SK-N-MC (cell line): ENCODE results near the gene ZNF878.

ENCODE experiments used
- EZH2 ChIP-seq: fragments of 200-600 bp; sonication (generic); IDR thresholded peaks from one replicate; pipeline ENCODE4 v1.6.1; 2017; ENCODE audit warnings: antibody characterized with exemption
- FOXP2 ChIP-seq: optimal IDR thresholded peaks from 2 replicates; pipeline ENCODE3; 2011; ENCODE audit warnings: mild to moderate bottlenecking, moderate library complexity; ENCODE audit not compliant: insufficient read depth; ENCODE audit errors: extremely low read length, control extremely low read depth
- POLR2AphosphoS5 ChIP-seq: IDR thresholded peaks from 2 replicates; pipeline ENCODE4 v1.6.1; 2012; ENCODE audit warnings: mild to moderate bottlenecking, low read depth, low read length, borderline replicate concordance

DNA sequence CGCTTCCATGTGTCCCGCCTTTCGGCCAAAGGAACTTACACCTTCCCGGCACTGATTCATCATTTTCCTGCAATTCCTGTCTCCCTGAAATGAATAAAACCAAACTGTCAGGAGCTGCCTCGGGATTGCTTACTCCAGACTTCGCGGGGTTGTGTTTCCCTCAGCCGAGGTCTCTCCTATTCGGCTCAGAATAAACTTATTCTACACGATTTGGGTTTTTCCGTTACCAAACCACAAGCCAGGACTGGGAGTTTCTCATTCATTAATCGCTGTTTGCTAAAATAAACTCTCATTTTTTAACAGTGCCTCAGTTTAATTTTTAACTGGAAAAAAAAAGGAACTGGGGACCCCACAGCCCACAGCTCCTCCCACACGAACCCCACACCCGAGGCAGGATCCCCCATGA is 667 bp downstream of the ZNF878 start:
- TF ChIP-seq EZH2 (no peak), POLR2AphosphoS5 (no peak), FOXP2 (no peak)
